HG03280 (cell line): ENCODE data around the gene ANKRD23.
"Not testable (repeated sequence)": the region's sequence is repeated elsewhere in the genome, so short reads cannot be mapped to it uniquely, and the experiment has no call there.

Experiments
- ATAC-seq: cut with Tn5 transposase; IDR thresholded peaks from one replicate; pipeline ENCODE4 v1.9.1; 2021; ENCODE audit warnings: mild to moderate bottlenecking, moderate library complexity; ENCODE audit not compliant: unreplicated experiment

Gene ANKRD23

DNA sequence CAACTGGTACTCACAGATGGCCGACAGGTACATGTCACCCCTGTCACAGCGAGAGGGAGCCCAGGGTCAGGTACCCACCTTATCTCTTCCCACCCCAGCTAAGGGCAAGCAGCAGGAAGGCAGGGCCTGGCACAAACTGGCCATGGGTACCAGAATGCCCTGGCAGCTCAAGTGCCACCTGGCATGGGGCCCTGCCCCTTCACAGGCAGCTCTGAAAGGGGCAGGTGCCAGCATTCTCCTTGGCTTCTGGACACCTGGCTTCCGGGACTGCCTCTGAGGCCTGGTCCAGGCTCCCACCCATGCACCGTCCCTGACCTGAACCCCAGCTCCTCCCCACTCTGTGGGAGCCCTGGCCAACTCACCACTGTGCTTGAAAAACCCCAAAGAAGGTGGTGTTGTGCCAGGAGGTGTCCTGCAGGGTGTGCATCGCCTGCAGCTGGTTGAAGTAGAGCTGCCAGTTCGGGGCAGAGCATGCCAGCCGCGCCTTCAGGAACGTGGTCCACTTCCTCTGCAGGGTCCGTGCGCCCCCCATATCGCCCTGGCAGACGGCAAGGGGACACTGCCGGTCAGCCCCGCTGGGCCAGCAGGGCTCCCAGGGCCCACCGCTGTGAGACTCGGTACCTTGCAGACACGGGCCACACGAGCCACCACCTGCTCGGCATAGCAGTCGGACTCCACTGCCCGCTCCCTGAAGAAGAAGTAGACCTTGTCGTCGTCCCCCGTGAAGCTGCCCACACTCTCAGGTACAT, 20.7 kb upstream of the ANKRD23 start:
- no peak for ATAC-seq

GRCh38 chr2:96863575-96864342, 19.9 kb upstream of the ANKRD23 start:
- ATAC-seq, result no peak

GRCh38 chr2:96863056-96863455, 19.2 kb upstream of the ANKRD23 start:
- not testable (repeated sequence) for ATAC-seq

- no peak for ATAC-seq
Measured at GRCh38 chr2:96861074-96861473, 17.3 kb upstream of the ANKRD23 start.

GRCh38 chr2:96860065-96861029, 16.5 kb upstream of the ANKRD23 start:
- ATAC-seq, result no peak

GRCh38 chr2:96859681-96860064, 15.9 kb upstream of the ANKRD23 start:
- ATAC-seq, result no peak

GRCh38 chr2:96859099-96859649, 15.4 kb upstream of the ANKRD23 start:
- no peak for ATAC-seq

GRCh38 chr2:96857667-96858372, 14.0 kb upstream of the ANKRD23 start, which contains the start of gene ANKRD39:
Gene ANKRD39 (minus strand): TSS chr2:96858016. CDS start chr2:96857987, 29 bp downstream.
- peak; percentile 92 for ATAC-seq

DNA sequence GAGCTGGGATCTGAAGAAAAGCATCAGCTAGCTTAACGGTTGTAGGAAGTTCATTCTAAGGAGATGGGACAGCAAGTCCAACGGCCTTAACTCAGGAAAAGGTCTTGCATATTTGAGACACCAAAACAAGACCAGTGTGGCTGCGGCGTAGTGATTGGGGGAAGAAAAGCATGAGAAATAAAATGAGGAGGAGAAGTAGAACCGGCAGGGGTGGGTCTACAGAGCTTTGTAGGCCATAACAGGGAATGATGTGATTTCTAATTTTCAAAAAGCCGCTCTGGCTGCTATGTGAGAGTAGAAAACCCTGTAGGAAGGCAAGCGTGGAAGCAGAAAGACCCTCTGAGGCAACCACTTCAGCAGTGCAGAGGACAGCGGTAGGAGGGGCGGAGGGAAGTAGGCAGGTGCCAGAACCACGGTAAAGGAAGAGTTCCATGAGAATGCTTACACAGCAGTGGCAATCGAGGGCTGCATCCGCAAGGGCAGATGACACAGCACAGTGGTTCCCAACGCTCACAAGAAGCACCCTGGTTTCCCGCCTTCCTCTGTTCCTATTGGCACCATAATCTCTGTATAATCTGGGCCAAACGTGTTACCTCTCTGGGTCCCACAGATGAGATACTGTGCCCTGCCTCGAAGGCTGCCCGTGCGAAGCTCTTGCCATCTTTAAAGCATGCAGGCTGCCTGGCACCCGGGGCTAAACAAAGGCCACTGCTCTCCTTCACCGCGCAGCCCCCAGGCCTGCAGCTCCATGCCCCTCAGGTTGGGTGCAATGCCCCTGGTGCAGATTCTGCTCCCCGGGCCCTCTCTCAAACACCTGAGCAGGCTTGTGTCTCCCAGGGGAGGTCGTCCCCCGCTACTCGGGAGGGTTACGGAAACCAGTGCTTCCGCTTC, 13.2 kb upstream of the ANKRD23 start:
- ATAC-seq, result no peak

- no peak for ATAC-seq
Measured at GRCh38 chr2:96853321-96853720, 9.5 kb upstream of the ANKRD23 start.

DNA sequence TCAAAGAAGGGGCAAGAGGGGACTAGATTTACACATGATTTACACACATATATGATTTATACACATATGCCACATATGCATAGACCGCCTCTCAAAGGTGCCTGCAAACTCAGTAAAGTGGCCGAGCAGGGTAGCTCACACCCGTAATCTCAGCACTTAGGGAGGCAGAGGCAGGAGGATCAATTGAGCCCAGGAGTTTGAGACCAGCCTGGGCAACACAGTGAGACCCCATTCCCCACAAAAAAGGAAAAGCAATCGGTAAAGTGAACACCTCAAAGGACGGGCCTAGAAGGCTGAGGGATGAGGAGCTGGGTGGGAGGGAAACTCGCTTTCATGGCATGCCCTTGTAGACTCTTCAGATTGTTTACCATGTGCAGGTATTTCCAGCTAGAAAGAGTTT, 8.8 kb upstream of the ANKRD23 start:
- ATAC-seq, result no peak

DNA sequence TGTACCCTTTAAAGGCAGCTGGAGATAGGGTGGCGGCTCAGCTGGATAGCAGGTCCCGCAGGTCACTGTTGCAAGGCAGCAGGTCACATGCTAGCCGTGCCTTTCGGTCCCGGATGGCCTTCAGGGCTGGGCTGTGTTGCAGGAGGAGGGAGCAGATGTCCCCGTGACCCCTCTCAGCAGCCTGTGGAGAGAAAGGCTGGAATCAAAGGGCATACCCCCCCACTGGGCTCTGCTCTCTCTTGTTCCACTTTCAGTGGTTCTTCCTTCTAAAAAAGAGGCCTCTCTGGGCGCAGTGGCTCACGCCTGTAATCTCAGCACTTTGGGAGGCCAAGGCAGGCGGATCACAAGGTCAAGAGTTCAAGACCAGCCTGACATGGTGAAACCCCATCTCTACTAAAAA, 4.4 kb upstream of the ANKRD23 start:
- no peak for ATAC-seq

DNA sequence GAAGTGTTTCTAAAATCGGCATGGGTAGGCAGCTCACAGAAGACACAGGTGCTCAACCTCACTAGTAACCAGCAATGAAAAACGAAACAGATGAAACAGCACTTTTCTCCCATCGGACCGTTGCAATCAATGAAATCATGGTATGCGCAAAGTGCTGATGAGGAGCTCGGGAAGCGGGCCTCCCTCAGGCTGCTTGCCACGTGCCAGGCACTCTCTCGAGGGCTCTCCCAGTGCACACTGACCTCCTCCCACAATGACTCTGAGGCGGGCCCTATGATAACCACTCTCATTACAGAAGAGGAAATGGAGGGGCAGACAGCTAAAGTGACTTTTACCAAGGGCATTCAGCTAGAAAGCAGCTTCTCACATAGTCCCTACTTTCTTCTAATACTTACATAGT, 3.8 kb upstream of the ANKRD23 start:
- ATAC-seq, result no peak

DNA sequence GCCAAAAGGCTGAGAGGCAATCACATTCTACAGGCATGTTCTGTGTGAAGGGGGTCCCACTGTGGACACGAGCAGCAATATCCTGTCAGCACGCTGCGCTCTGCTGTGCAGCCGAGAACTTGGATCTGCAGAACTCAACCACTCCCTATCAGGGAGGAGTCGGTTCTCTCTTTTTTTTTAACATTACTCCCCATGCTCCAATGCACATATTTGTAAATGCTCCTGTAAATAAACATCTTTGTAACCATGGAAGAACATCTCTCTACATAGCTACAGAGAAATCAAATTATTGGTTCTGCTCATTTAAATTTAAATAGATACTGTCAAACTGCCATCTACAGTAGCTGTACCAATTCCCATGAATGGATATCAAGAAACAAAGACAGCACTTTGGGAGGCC, 3.0 kb upstream of the ANKRD23 start:
- ATAC-seq, result no peak

GRCh38 chr2:96844405-96844808, 586 bp upstream of the ANKRD23 start:
- ATAC-seq, result no peak

- ATAC-seq, result no peak
Measured at GRCh38 chr2:96842600-96842999, 1.2 kb downstream of the ANKRD23 start.

DNA sequence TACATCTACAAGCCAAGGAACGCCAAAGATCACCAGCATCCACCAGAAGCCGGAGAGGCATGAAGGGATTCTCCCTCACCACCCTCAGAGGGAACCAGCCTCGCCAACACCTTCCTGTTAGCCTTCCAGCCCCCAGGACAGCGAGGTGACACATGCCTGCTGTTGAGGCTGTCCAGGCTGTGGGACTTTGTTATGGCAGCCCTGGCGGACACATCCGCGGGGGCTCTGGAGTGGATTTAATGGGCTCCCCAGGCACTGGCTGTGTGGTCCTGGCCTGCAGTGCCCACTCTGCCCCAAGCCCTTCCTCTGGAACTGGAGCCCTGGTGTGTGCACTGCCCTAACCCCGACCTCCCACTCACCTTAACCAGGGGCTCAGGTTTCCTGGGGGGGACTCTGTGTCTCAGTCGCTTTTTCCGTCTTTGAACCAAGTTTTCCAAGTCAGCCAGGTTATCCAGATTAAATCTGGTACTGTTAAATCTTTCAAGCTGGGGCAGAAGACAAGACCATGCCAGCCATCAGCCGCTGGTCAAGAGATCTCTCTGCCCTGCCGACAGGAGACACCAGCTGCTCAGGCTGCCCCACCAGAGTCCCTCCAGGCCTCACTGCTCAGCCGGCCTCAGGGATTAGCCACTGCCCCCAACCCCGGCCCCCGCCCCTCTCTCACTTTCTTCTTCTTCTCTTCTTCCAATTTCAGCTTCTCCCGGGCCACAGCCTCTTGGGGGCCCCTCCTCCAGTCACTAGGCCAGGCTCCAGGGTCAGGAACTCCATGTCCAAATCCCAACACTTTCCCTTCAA, 1.9 kb downstream of the ANKRD23 start:
- no peak for ATAC-seq
